Nephron (organoid): ENCODE data around the gene DNAJC10.

ENCODE experiments used
- H3K27ac Mint-ChIP-seq, 3 experiments: 2 replicates each; pipeline ENCODE4 v1.8.0; 2020; ENCODE audit warnings: mixed read lengths in 3 of 3, mild to moderate bottlenecking in 2 of 3, moderate library complexity in 1 of 3
- H3K27me3 Mint-ChIP-seq: 2 replicates; pipeline ENCODE4 v1.8.0; 2021; ENCODE audit warnings: low read depth, mild to moderate bottlenecking, moderate library complexity, mixed read lengths
- H3K36me3 Mint-ChIP-seq: 2 replicates; pipeline ENCODE4 v1.8.0; 2020; ENCODE audit warnings: low read depth, mixed read lengths
- H3K4me1 Mint-ChIP-seq: 2 replicates; pipeline ENCODE4 v1.8.0; 2020; ENCODE audit warnings: mixed read lengths
- H3K4me3 Mint-ChIP-seq, 3 experiments: 2 replicates each; pipeline ENCODE4 v1.8.0; 2020; ENCODE audit warnings: mild to moderate bottlenecking in 3 of 3, mixed read lengths in 3 of 3, moderate library complexity in 2 of 3
- H3K9me3 Mint-ChIP-seq: 2 replicates; pipeline ENCODE4 v1.8.0; 2020; ENCODE audit warnings: mixed read lengths
- TF ChIP-seq, protein P1 (sequence below), 3 experiments: fragments of 200-600 bp; sonication (generic); IDR thresholded peaks; one replicate each; pipeline ENCODE4 v1.5.0; 2021; ENCODE audit warnings: antibody characterized with exemption in 3 of 3; ENCODE audit not compliant: unreplicated experiment in 3 of 3

DNAJC10 gene

DNA sequence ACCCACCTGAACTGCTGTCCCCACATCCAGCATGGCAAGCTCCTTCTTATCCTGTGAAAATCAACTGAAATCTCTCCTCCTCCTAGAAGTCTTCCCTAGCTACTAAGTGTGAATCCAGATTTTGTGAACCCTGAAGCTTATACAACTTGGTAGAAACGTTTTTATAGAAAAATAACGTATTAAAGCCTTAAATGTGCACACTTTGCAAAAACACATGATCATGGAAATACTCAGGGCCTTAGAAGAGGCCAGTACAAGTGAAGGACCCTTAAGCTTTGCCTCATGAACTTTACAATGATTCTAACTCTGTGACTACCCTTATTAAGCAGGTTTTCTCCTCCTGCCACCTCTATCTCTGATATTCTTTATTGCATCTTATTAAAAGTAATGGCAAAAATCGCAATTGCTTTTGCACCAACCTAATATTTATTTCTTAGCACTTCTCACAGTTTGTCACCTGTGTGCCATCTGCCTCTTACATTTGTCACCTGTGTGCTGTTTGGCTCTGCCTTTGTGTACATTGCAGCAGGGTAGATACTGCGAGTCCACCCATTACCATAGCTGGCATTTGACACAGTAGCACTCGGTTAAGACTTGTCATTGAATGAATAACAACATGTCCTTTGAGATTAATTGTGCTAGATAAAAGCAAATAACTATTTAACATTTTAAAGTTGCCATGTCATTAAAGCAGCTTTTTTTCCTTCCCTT, 108.2 kb downstream of the DNAJC10 start:
- no peaks in the 10 kb centered on the region for H3K36me3 Mint-ChIP-seq
- H3K9me3 Mint-ChIP-seq = no peaks in the 10 kb centered on the region

DNA sequence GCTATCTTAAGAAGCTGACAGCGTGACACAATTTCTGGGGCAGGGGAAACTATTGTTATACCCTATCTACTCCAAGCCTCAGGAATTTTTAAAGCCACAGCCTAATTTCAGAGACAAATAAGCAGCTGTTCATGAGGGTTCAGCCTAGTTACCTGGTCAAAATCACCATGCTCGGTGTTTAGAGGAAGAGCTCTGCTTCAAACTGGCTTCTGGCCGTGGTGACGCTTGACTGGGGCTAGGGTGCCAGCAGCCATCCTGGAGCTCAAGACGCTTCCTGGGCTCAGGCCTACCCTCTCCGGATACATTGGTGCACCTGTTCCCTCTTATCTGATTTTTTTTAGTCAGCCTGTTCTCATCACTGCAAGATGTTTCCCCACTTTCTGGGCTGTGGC, 108.7 kb downstream of the DNAJC10 start:
- H3K27me3 Mint-ChIP-seq = peaks cover 11% of the 10 kb centered on the region
- TF ChIP-seq, protein P1, sequence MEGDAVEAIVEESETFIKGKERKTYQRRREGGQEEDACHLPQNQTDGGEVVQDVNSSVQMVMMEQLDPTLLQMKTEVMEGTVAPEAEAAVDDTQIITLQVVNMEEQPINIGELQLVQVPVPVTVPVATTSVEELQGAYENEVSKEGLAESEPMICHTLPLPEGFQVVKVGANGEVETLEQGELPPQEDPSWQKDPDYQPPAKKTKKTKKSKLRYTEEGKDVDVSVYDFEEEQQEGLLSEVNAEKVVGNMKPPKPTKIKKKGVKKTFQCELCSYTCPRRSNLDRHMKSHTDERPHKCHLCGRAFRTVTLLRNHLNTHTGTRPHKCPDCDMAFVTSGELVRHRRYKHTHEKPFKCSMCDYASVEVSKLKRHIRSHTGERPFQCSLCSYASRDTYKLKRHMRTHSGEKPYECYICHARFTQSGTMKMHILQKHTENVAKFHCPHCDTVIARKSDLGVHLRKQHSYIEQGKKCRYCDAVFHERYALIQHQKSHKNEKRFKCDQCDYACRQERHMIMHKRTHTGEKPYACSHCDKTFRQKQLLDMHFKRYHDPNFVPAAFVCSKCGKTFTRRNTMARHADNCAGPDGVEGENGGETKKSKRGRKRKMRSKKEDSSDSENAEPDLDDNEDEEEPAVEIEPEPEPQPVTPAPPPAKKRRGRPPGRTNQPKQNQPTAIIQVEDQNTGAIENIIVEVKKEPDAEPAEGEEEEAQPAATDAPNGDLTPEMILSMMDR (IDR thresholded peaks at IDR 0.05; ENCODE audit: unreplicated experiment in 3 of 3) = no peak

More for the DNA sequence above, 108.2 kb downstream of the DNAJC10 start:
- no peak overlapping the region for H3K27ac Mint-ChIP-seq
- peaks cover 11% of the 10 kb centered on the region for H3K4me1 Mint-ChIP-seq
- no peak overlapping the region for H3K4me3 Mint-ChIP-seq
- TF ChIP-seq, protein P1 (IDR thresholded peaks at IDR 0.05; ENCODE audit: unreplicated experiment in 3 of 3) = no peak
- peaks cover 11% of the 10 kb centered on the region for H3K27me3 Mint-ChIP-seq

DNA sequence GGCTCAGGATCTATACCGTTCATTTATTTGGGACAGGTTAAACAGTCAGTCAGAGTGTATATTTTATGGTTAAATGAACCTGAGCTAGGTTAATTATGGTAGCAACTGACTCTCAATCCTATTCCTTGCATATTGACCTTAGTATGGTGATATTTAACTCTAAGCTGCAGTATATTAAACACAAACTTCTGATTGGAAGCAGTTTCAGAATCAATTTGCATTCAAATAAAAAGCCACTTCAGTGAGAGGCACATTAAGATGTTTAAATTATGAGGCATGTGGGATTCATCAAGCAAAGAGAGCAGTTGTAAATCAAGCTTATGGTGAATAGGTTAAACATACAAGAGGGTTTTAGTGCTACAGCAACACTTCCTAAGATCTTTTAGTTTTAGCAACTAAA, 110.0 kb downstream of the DNAJC10 start:
- no peak overlapping the region for H3K4me3 Mint-ChIP-seq
- TF ChIP-seq, protein P1 (IDR thresholded peaks at IDR 0.05; ENCODE audit: unreplicated experiment in 3 of 3) = no peak
- H3K9me3 Mint-ChIP-seq = no peaks in the 10 kb centered on the region
- H3K4me1 Mint-ChIP-seq = peaks cover 11% of the 10 kb centered on the region
- H3K27me3 Mint-ChIP-seq = peaks cover 11% of the 10 kb centered on the region
- no peaks in the 10 kb centered on the region for H3K36me3 Mint-ChIP-seq
- peak overlapping the region in 2 of 3 experiments; percentile 50 to 71 for H3K27ac Mint-ChIP-seq

More for the DNA sequence above, 108.7 kb downstream of the DNAJC10 start:
- Mint-ChIP-seq H3K4me1 (peaks cover 11% of the 10 kb centered on the region), H3K4me3 (no peak overlapping the region), H3K27ac (peak overlapping the region in 1 of 3 experiments; percentile 14), H3K36me3 (no peaks in the 10 kb centered on the region), H3K9me3 (no peaks in the 10 kb centered on the region)

DNA sequence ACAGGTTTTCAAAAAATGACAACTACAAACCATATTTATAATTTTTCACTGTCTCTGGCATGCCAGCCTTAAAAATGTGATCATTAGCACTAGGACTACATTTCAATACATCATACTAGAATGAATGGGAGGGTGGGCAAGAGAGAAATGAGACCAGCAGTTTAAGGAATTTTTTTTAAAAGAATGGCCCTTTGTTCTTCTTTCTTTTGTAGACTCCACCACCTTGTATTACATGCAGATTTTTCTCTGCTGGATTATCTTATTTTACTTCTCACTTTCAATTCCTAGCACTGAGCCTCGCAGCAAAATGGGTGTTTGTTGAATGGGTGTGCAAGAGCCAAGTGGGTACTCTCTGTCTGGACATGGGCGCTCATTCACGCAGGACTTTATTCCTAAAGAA, 110.4 kb downstream of the DNAJC10 start:
- TF ChIP-seq, protein P1 (IDR thresholded peaks at IDR 0.05; ENCODE audit: unreplicated experiment in 3 of 3) = no peak
- H3K27me3 Mint-ChIP-seq = peaks cover 11% of the 10 kb centered on the region
- H3K4me3 Mint-ChIP-seq = no peak overlapping the region
- H3K36me3 Mint-ChIP-seq = no peaks in the 10 kb centered on the region
- H3K27ac Mint-ChIP-seq = peak overlapping the region in 2 of 3 experiments; percentile 42 to 71
- no peaks in the 10 kb centered on the region for H3K9me3 Mint-ChIP-seq
- peaks cover 11% of the 10 kb centered on the region for H3K4me1 Mint-ChIP-seq

DNA sequence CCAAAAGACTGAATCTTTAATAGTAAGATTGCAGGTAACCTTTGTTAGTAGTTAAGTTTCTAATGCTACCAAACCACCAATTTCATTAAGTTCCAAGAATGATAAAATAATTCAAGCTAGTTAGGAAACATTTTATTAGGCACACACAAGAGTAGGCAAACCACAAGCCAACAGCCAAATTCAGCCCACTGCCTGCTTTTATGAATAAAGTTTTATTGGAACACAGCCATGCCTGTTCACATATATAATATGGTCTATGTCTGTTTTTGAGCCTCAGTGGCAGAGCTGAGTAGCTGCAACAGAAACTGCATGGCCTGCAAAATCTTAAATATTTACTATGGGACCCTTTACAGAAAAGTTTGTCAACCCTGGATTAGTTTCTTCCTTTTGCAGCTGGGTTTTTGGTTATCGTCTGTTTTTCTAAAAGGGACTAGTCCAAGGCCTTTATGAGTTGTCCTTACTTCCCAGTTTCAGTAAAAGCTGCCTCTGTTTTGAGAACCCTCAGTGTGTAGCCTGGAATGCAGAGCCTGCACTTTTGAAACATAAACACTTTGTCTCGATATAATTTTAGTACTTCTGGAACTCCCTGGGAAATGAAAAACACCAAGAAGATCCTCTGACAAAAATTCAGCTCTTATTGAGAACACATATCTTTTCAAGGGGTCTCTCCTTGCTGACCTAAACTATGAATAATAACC, 111.3 kb downstream of the DNAJC10 start:
- Mint-ChIP-seq H3K4me3 (no peak overlapping the region), H3K4me1 (peaks cover 11% of the 10 kb centered on the region), H3K9me3 (no peaks in the 10 kb centered on the region), H3K27me3 (peaks cover 11% of the 10 kb centered on the region), H3K36me3 (peaks cover 5% of the 10 kb centered on the region), H3K27ac (peak overlapping the region; percentile 57 to 88 (median 62))
- TF ChIP-seq, protein P1 (IDR thresholded peaks at IDR 0.05; ENCODE audit: unreplicated experiment in 3 of 3) = no peak
